Stimulated activated CD4-positive, alpha-beta T cell treated with anti-CD3 and anti-CD28 coated beads, Interleukin-2, amount 100 ng/mL, for 4 hours (primary cell): ENCODE results near the gene NKX1-1.

Source experiments
- DNase-seq: peaks from one replicate; pipeline ENCODE4 v3.0.0-alpha.2; 2020; ENCODE audit warnings: low read depth

The NKX1-1 gene

DNA sequence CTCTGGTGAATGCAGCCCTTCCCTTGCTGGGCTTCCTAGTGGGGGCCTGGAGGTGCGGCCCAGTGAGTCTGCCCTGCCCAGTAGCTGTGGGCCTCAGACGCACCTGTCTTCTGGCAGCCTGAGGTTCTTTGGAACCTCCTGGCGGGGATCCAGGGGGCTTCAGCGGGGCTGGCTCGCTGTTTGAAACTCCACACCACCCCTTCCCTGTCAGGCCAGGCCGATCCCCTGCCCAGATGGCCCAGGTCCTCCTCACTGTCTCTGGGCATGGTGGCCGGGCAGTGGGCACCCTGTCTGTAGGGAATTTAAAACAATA is 10.7 kb upstream of the NKX1-1 start:
- DNase-seq = no peak

DNA sequence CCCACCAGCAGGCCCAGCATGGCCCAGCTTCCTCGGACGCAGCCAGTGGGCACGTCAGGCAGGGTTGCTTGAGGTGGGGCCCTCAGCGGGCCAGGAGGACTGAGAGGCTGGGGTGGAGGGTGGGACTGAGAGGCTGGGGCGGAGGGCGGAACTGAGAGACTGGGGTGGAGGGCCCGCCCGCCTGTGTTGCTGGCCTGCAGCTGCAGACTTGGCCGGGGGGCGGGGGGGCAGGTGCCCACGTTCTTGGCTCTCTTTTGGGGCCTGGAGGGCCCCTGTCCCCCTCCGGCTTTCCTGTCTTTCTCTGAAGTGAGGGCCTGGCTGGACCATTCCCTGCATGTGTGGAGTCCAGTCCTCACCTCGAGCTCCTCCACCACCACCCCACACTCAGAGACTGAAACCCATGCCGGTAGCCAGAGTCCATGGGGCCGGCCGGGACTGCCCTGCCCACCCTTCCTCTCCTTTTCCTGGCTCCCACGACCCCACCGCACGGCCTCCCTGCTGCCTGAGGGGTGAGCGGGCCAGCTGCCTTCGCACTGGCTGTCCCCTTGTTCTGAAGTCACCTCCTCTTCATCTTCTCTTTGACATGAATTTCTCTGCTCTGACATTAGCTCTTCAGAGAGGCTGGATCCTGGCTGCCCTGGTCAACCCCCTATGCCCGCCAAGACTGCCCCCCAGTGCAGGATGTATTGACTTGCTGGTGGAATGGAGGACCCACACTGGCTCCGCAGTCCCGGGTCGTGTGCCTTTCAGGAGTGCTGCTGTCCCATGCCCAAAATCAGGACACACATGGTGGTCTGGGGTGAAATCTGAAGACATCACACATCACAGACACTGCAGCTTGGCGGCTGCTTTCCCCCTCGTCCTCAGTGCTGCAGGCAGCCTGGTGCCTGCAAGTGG is 10.1 kb upstream of the NKX1-1 start:
- DNase-seq = no peak

DNA sequence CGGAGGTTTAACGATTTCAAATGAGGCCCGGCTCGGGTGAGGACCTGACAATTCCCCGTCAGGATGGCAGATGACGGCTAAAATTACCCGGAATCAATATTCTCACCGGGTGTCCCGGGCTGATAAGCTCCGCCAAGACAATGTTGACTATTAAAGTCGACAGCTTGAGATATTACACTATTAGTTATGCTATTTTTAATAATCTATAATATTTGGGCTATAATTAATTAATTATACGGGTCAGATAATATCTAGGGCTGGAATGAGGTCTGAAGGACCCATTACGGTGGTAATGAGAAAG is 9.4 kb upstream of the NKX1-1 start:
- no peak for DNase-seq

DNA sequence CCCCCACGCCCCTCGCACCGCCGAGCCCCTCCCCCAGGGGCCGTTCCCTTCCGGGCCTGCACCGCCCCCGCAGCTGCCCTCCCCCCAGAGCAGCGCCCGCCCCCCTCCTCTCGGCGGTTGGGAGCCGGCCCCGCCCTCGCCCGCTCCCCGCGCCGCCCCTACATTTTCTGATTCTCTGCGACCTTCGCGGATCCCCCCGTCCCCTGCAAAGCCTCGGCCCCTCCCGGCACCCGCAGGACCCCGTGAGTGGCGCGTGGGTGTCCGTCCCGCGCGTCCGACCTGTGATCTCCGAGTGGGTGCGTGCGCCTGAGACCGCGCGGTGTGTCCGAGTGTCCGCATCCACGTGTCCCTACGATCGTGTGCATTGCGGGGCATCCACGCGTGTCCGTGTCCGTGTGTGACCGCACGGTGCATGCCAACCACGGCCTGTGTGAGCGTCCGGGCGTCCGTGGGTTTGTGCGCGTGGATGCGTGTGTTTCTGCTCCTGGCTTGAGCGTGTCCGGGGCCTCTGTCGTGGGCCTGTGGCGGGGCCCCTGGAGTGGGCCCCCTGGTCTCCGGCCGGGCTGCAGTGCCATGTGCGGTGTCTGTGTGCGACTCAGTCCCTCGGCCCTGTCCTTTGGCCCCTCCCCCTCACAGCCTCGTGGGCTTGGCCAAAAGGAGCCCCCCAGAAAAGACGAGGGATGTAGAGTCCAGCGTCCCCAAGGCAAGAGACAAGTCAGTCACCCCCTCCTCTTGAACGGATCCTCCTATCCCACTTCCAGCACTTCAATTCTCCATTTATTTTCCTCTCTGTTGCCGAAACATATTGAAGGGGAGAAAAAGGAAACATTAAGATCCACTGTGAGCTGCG is 8.8 kb upstream of the NKX1-1 start:
- no peak for DNase-seq

DNA sequence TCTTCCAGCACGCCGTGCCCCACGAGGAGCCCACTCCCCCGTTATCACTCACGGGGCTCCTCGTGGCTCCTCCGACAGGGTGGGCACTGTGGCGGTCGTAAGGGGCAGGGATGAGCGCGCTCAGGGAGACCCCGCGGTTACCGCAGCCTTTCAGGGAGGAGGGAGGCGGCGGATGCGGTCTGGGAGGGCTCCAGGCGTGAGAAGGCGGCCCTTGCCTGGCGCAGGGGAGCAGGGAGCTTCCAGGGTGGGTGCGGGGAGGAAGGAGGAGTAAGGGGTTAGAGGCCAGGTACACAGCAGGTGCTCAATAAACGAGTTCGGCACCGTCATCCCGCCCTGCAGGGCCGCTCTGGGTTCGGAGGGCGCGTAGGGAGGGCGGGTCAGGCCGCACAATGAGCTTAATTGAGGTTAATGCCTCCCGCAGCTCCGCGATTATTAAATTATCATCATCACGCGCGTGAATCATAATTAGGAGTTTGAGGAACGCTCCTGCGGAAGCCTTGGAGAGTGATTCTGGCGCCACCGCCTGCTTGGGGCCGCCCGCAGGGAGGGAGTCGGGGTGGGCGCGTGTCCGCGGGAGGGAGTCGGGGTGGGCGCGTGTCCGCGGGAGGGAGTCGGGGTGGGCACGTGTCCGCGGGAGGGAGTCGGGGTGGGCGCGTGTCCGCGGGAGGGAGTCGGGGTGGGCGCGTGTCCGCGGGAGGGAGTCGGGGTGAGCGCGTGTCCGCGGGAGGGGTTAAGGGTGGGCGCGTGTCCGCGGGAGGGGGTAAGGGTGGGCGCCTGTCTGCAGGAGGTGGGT is 7.6 kb upstream of the NKX1-1 start:
- DNase-seq = no peak

DNA sequence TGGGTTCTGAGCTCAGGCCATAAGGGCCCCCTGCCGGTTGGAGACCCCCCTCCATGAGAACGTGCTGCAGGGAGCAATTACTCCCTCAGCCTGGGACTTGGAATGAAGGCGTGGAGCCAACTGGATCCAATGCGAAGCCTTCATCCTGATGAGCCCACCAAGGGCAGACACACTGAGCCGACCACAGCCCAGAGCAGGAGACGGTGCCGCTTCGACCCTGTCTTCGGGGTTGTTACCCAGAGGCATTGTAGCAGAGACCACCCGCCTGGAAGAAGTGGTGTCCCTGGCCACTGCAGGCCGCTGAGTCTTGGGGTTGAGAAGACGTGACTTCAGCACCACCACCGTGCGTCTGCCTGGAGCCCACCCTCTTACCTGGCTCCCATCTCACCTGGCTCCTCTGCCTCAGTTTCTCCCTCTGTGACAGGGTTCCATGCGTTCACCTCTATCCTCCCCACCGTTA is 7.0 kb upstream of the NKX1-1 start:
- no peak for DNase-seq

DNA sequence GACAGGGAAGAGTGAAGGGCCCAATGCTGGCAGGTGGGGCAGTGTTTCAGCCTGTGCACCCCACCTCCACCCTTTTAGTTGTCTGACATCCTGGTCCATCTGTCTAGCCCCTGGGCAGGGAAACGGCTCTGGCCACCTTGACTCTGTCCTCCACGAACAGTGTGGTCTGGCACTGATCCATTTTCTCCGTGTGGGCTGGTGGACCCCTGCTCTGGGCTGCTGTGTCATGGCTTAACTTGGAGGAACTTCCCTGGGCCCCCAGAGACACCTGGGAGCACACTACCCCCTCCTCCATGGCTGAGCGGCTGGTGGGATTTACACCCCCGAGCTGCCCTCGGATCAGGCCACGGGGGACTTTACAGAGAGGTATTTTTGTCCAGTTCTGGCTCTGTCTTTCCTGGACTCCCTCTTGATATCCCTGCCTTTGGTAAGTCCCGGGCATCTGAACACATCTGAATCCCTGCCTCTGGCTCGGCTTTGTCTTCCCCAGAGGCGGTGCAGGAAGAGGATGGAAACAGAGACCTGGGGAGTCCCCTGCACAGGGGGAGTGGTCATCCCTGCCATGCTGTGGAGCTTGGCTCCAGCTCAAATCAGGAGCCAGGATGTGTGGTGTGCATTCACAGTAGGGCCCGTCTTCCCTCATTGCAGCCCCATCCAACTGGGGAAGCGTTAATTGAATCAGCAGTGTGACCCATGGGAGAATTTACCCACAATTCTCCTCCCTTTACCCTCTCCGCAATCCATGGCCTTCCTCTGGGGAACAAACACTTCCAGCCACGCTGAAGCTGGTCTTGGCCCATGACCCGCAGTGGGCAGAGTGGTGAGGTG is 6.3 kb upstream of the NKX1-1 start:
- DNase-seq = no peak

DNA sequence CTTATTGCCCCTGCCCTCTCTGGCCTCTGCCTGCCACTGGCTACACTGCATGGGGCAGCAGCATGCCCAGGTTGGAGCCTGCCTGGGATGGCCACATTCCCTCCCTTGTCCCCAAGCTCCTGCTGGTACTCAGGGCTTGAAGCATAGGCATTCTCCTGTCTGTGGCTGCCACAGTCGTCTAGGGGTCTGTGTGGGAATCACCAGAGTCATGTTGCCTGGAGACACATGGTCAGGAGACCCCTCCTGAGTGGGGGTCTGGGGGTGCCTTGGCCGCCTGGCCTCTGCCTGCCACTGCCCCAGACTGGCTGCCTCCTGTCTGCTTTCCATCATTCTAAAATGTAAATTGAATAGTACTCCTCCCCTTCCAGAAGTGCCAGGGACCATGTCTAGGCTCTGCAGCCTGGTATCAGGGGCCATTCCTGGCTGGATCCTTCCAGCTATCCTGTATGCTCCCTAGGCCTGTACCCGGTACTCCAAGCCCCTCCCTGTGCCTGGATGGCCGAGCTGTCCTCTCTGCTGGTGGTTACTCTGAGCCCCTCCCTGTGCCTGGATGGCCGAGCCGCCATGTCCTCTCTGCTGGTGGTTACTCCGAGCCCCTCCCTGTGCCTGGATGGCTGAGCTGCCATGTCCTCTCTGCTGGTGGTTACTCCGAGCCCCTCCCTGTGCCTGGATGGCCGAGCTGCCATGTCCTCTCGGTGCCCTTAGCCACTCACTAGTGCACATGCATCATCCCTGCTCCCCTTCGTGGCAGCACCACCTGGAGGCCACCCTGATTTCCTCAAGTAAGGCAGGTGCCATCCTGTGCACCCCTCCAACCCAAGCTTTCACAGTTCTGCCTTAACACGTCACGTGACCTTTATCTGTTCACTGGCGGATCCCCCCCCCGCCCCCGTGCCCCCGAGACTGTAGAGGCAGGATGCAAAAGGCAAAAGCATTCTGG is 5.5 kb upstream of the NKX1-1 start:
- DNase-seq = no peak

DNA sequence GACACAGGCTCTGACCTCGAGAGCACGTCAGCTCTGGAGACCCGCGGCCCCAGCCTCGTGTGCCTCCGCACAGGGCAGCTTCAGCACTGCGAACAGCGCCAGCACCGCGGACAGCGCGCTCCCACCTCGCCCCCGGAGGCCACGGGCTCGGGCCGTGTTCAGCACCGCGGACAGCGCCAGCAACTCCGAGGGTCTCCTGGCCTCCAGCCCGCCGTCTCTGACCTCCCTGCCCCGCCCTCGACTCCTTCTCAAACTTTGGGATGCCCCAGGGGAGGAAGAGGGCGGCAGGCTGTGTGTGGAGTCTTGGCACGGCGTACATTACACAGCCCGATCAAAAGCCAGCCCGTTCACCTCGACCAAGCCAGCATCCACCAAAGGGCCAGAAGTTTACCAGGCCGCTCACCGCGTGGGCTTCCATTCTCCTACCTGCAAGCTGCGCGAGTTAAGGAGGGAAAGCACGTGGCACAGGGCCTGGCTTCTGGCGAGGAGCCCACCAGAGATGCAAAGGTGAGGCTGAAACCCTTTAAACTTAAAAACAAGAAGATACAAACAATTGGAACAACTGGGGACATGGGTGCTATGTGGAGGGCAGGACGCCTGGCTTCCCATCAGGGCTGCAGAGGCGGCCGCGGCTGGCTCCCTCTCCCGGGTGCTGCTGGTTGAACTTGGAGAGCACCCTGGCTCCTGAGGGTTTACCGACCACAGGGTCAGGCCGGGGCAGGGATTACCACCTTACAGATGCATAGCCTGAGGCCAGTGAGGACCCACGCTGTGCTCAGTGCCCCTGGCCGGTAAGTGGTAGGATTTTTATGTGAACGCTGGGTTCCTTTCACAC is 4.5 kb upstream of the NKX1-1 start:
- DNase-seq = peak; percentile 5

DNA sequence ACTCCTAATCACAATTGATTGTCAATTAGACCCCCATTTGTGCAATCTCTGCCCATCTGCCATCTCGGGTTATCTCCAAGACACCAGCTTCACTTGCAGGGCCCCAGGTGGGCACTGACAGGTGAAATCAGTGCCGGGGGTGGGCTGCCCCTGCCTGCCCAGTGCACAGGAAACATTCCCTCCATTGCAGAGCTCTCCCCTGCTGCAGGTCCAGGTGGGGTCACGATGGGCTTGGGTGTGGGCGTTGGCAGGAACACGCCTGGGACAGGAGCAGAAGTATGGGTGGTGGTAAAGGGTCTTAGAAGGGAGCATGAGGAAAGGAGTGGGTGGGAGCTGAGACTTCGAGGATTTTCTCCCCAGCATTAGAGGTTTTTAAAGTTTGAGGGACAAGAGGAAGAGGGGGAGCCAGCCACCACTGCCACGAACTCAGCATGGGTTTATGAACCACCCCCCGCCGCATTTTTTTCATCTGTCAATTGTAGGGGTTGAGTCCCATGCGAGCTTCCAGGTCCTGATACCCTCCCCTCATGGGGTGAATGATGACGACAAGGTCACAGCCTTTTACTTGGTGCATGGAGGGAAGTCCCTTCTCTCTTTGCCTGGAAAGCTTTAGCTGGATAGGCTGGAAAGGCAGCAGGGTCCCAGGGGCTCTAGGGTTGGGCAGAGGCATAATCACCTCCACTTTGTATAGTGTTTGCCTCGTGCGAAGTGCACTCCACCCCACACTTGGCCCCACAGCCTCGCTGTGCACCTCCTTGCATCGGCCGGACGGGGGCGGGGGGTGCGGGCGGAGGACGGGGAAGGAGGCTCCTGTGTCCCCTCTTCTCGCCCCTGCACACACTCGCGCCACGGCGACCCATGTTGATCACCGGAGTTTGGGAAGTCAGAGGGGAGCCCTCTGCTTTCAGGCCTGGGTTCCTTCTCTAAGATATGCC is 3.5 kb upstream of the NKX1-1 start:
- DNase-seq = no peak

DNA sequence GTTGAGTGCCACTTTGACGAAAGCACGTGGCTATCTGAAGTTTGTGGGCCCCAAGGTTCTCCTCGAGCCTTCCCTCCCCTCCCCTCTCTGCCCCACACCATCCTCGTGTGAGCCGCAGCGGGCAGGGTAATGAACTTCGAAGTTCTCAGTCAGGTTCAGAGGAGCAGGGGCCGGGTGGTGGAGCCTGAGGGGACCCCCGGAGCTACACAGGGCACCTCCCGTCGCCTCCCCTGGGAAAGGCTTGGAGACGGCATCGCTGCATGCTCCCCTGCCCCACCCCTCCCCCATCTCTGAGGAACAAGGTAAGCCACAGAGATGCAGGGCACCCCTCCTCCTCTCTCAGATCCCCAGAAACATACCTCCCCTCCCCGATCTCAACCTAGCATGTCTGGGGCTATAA is 2.8 kb upstream of the NKX1-1 start:
- DNase-seq = no peak

DNA sequence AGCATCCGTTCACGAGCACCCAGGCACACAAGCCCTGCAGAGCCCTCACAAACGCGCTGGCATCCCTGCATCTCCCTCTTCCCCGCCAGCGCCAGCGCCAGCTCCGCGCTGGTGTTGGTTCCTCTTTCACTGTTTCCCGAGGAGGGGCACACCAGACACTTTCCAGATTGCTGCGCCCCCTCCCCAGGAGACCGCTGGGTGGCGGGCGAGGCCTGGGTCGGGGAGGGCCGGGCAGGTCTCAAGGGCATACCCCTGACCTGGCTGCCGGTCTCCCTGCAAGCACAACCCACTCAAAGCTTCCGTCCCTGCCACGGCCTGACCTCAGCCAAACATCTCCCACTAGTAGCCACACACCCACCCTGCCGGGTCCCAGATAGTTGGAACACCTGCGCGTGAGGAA is 2.2 kb upstream of the NKX1-1 start:
- no peak for DNase-seq

DNA sequence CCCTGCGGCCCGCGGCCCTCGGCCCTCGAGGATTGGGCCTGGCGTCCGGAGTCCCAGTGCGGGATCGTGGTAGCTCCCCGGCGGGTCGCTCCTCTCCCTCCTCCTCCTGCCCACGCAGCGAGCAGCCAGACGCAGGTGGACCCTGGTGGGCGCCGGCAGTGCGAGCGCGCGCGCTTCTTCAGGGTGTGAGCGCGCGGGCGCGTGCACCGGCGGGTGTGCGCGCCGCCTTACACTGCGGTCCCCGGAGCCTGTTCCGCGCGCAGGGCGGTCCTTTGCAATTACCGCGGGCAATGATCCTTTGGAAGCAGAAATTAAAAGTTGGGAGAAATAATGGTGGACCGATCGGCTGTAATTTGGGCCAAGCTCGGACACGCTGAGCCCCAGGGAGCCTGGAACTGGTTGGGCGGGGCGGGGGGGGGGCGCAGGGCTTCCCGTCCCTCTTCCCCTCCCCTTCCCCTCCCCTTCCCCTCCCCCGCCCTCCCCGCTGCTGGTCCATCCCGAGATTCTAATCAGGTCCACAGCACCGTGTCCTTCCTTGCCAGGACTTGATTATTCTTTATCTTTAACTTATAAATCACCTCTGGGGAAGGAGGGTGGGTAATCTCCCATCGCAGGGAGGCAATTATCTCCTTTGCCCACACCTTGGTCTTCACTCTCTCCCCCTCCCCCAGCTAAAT is 1.6 kb upstream of the NKX1-1 start:
- DNase-seq = no peak

DNA sequence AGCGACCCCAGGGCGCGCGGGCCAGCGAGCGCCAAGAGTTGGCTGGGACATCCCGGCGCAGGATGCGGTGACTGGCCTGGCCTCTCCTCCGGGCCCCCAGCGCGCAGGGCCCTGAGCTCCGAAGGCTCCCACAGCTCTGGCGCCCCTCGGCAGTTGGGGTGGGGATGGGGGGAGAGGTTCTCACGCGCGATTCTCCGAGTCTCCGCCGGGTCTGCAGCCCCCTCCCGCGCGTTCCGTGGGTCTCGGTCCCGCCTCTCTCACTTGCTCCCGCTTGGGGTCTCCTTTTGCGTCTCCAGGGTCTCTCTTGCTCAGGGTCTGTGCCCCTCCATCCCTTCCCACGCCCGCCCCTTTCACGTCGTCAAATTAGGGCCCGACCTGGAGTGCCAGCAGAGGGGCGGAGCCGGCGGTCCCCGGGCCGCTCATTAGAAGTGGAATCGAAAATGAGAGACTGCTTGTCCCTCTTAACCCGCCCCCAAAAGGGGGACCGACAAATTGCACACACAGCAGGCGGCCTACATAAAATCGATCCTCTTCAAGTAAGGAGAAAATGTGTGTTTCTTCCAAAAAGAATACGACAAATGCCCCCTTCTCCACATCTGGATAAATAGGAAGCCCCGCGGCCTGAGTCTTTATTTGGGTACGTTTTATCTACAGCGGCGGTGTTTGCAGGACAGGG is 877 bp upstream of the NKX1-1 start:
- DNase-seq = no peak

DNA sequence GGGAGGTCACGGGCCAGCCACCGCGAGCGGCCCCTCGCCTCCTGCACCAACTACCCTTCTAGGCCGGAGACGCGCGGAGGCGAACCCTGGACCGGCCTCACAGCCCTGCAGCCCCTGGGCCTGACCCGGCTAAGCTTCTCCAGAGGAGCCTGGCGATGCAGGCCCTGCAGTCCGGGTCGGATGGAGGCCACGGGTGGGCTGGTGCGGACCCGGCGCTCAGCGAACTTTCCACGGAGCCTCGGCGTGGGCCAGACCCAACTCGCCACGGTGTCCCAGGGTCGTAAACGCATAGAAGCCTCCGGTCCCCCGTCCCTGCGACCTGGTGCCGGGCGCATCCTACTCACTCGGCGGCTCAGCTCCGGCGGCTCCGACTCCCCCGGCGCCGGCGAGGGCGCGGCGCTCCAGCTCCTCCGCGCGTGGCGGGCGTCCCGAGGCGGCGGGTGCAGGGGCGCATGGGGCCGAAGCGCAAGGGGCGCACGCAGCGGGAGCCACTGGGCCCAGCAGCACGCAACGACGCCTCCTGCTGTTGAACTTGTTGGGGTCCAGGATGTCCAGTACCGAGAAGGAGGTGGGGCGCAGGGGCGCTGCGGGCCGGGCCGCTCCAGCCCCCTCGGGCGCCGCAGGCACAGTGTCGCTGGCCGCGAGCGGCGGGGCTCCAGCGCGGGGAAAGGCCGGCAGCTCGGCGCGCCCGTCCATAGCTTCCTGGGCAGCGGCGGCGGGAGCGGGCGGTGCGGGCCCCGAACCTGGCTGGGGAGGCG is 427 bp downstream of the NKX1-1 start:
- DNase-seq = no peak

DNA sequence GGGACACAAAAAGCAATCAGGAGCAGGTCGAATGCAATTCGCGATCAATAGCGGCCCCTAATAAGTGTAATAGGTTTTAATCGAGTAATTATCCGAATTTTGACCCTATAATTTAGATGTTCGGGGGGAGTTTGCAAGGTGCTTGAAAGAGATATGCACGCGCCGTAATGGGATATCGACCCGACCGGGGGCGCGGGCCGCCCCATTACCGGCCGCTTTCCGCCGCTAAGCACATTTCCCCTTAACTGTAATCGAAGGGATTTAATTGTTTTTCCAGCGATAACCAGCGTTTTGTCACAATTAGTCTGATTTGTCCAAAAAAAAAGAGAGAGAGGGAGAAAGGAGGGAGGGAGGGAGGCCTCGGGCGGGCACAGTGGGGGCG is 997 bp downstream of the NKX1-1 start:
- no peak for DNase-seq
